GM11168 (cell line): Measurements from ENCODE around the gene KCNQ1OT1.

Experiments
- in situ Hi-C: fragments of 300-500 bp; cut with MboI; formaldehyde crosslinking; loops from one replicate; pipeline ENCODE4 v1.12.0; 2022; ENCODE audit warnings: low sequenced_read_pairs; ENCODE audit not compliant: unreplicated experiment

The KCNQ1OT1 gene

DNA sequence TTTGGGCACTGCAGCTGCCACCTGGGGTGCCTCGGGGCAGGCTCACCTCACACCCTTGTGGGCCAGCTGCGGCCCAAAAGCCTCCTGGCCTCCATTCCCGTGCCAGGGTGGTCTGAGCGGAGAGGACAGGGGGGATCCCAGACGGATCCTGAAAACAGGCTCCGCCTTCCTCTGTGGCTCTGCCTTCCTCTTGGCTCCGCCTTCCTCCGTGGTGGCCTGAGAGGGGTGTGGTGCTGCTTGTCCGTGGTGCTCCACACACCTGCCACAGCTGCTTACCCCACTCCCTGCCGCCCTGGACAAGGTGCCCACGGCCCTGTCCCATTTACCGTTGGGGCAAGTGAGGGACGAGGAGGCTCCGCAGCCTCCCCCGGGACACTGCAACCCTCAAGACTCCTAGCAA lies 23.2 kb upstream of the KCNQ1OT1 start:
- in situ Hi-C loops, result no loop called here

DNA sequence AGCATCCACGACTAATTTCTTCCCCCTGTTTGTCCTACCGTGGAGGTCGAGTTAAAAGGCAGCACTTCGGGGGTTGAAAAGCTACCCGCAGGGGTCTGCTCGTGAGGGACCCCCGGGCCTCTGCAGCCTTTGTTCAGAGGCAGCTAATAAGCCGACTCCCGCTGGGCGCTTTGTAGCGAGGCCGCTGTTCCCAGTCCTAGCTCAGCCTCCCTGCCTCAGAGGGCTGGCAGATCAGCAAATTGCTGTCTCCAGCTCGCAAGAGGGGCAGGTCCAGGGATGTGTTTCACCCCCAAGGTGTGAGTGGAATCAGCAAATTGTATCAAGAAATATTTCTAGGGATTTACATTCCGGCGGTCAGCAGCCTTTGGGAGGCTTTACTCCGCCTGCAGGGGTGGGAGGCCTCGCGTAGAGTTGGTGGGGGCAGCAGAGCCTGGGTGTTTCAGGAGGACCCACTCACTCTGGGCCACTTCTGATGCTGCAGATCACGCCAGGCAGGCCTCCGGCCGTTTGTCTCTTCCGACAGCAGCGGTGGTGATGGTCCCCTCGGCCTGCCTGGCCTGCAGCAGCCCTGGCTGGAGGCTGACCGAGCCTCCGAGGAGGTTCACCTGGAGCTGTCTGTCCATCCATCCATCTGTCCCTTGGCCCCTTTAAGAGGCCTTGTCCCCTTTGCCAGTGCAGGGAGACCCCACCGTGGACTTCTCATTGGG lies 21.6 kb upstream of the KCNQ1OT1 start:
- in situ Hi-C loops, result no loop called here

DNA sequence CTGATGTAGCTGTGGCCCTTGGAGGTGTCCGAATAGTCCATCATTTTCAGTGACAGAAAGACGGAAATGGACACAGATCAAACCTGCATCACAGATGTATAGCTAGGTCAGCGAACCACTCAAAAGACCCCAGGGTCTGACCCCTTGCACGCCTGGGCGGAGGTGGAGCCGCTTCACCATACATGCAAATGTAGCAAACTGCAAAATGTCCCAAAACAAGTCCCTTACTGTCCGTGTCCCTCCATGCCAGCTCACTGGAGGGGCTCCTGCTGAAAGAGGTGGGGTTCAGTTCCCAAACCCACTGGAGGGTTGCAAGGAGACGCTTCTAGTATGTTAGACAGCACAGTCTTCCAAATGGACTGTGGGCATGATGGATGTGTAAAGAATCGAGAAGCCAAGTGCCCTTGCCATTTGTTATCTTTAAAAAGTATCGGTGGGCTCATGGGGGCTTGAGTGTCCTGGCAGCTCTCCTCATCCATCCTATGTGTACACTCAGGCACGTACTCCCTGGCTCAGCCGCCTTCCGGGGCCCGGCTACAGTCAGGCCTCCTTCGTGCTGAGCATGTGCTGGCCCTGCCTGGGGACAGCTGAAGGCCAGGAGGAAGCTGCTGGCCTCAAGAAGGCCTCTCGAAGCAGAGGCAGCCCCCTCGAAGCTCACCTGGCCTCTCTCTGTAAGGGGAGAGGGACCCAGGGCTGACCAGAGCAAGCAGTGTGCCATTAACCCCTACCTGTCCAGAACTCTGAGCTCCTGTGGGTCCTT lies 20.2 kb upstream of the KCNQ1OT1 start:
- in situ Hi-C loops, result no loop called here

DNA sequence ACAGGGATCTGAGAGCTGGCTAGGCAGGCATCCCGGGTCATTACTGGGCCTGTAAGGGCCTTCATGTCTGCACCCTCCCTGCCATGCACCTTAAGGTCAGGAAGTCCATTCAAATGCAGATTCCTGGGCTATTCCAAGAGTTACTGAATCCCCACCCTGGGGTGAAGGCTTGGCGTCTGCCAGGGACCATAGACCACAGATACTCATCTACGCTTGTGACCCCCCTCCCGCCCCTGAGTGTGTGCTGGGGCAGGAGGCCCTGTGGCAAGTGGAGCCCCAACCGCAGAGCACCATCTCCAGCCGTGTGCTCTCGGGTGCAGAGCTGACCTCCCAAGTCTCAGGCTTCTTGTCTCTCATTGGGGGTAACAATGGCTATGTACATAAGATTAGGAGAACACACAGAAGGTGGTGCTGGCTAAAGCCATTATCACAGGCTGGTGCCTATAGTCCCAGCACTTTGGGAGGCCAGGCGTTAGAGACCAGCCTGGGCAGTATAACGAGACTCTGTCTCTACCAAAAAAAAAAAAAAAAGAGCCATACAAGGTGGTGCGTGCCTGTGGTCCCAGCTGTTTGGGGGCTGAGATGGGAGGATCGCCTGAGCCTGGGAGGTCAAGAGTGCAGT lies 19.1 kb upstream of the KCNQ1OT1 start:
- in situ Hi-C loops, result no loop called here

DNA sequence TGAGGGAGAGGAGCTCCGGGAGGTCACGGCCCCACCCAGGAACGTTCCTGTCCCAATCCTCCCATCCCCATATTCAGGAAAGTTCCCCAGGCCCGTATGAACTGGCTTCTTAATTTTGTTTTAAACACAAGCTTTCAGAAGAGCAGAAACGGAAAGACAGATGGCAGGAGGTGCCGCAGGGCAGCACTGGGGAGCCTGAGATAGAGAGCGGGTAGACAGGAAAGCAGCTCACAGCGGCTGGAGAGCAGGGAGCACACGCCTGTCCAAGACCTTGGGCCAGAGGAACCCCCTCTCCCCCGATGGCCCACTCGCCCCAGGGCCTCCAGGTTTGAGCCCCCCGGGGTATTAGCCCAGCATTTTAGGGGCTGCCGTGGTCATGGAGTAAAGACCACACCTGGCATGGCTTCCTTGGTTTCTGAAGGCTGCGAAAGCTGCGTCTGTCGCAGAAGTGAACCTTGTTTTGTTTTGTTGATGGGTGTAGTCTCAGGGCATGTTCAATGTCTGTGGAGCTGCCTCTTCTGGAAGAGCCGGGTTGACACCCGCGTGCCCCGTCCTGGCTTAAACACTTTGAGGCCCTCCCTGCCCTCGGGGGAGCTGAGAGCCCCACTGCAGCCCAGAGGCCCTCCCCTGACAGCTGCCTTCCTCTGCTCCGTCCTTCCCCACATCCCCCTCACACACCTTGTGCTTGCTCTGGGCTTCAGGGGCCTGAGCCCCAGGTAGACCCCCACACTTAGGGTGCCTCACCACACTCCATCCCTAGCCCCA lies 17.9 kb upstream of the KCNQ1OT1 start:
- in situ Hi-C loops, result no loop called here

DNA sequence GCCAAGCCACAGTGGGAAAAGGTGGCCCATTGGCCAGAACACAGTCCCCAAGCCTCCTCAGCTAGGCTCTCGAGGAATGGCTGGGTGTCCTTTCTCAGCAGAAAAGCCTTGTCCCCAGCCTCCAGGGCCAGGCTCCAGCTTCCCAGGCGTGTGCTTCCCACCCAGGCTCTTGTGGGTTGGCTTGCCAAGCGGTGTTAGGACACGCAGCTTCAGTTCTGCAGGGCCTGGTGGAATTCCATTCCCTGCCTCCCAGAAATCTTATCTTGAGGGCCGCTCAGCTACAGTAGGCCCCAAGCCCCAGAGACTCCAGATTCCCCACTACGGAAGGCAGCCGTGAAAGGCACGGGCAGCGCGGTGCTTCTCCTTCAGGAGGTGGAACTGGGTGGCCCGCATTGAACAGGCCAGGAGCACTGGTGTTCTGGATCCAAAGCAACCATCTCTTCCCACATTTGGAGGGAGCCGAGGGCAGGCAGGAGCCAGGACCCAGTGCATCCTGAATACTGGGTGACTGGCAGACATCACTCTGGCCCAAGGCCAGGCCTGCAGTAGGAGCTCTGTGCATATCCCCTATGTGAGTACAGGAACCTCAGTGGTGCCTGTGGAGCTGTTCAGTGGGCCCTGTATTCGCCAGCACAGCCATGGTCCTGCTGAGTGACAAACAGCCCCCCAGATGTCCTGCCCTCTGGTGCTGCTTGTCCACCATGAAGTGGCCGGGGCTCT lies 16.7 kb upstream of the KCNQ1OT1 start:
- in situ Hi-C loops, result no loop called here

DNA sequence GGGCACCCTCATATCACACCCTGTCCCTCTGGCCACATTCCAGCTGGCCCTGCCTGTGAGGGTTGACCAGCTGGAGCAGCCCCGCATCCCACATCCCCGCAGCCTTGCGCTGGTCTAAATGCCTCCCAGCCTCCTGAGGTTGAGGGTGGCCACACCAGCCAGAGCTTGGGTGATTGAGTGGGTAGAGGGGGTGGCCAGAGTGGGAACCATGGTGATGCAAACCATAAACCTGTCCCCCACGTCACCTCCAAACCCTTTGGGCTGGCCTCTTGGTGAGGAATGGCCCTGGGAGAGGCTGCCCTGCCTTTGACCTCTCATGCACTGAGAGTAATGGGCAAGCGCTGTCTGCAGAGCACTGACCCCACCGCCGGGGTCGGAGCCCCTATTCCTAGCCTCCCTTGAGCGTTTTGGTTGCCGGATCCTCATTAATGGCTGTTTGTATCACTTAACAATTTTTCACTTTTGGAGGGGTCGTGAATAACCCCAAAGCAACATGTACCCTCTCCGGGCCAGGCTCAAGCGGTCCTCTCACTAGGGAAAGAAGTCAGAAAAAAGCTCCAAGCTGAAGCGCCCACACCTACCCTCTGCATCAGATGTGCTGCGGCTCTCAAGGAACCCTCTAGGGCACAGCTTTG lies 16.0 kb upstream of the KCNQ1OT1 start:
- in situ Hi-C loops, result no loop called here

DNA sequence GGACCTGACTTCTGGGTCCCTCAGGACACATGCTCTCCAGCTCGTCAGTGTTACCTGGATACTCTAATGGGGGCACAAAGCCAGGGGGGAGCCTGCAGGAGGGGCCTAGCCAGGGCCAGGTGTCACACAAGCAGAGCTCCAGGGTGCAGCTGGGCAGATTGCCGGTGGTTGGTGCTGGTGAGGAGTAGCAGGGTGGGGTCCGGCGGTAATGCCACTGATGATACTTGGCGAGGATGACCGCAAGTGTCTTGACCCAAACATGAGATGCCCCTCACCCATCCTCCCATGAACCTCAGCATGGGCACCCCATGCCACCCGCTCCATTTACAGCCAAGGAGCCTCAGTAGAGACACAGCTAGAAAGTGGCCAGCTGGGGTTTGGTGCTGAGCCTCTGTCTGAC lies 15.1 kb upstream of the KCNQ1OT1 start:
- in situ Hi-C loops, result no loop called here

DNA sequence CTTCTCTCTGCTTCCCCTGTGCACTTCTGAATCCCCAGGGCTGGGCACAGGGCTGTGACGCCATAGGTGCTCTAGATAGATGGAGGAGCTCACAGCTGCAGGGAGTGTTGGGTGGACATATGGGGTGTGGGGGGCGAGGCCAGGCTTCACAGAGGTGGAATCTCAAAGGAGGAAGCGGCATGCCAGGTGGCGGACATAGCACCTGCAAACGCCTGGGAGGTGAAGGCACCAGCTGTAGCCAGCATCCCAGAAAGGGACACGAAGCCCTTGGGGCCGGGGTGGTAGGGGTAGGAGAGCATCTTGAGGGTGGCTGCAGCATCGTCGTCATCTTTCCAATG lies 14.6 kb upstream of the KCNQ1OT1 start:
- in situ Hi-C loops, result no loop called here

DNA sequence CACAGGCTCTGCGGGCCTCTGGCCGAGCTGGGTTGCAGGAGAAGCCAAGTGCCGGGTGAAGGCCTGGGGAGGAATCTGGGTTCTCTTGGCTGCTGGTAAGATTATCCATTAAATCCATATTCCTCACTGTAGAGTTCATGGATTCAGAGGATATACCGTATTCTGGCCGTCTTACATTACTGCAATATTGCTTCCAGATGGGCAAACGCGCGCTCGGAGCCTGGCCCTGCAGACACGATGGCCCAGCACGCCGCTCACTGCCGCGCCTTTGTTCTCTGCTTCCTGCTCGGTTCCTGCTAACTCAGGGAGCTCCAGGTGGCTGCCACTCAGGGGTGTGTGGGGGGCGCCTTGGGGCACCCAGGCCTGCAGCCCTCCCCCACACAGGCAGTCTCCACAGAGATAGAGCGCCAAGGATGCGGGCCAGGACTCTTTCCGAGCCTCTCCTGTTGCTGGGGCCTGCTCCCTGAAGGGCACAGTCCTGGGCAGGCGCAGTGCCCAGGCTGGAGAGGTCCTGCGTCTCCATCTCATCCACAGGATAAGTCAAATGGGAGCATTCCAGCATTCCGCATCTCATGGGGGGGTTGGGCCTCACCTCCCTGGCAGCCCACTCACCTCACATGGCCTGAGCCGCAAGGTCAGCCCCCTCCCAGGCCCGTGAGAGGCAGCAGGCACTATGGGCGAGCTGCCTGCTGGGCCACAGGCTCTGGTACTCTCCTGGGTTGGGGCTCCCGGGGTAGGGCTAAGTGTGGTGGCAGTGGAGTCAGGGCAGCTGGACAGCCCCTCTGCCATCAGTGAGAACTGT lies 14.1 kb upstream of the KCNQ1OT1 start:
- in situ Hi-C loops, result no loop called here

DNA sequence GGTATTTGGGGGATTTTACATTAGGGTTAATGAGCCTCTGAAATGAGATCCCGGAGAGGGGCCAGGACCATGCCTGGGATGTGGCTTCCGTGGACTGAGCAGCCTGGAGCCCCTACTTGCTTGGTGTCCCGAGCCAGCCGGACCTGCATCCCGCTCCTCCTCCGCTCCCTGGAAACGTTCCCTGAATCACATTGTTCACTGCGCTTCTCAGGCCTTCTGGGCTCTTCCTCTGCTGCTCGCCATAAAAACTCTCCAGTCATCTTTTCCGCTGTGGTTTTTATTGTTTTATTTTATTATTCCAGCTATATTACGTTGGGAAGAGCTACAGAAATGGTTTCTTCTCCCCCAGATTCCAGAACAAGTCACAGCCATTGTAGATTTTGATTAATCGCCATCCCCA lies 13.3 kb upstream of the KCNQ1OT1 start:
- in situ Hi-C loops, result no loop called here

DNA sequence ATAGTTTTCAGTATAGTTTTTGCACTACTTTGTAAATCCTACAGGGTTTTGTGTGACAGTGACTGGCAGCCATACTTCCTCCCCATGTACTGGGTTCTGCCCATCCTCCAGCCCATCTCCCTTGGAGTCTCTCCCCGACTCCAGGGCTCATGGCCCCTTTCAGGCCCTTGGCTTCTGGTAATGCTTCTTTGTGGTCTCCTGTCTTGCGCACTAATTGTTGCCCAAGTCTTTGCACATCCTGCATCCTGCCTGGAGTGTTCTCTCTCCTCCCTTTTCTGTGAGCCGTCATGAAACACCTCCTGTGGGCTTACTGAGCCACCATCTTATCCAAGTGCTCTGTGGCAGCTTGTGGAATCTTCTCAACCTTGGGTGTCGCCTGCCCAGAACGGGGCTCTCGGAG lies 11.4 kb upstream of the KCNQ1OT1 start:
- in situ Hi-C loops, result no loop called here

DNA sequence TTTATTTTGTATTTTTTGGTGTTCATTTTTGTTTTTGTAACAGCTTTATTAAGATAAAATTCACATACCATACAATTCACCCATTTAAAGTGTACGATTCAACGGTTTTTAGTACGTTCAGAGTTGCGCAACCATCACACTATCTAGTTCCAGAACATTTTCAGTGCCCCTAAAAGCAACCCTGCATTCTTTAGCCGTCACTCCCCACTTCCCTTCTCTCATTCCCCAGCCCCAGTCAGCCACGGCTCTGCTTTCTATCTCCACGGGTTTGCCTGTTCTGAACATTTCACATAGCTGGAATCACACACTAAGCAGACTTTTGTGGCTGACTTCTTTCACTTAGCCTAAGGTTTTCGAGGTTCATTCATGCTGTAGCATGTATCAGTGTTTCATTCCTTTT lies 9.6 kb upstream of the KCNQ1OT1 start:
- in situ Hi-C loops, result no loop called here

DNA sequence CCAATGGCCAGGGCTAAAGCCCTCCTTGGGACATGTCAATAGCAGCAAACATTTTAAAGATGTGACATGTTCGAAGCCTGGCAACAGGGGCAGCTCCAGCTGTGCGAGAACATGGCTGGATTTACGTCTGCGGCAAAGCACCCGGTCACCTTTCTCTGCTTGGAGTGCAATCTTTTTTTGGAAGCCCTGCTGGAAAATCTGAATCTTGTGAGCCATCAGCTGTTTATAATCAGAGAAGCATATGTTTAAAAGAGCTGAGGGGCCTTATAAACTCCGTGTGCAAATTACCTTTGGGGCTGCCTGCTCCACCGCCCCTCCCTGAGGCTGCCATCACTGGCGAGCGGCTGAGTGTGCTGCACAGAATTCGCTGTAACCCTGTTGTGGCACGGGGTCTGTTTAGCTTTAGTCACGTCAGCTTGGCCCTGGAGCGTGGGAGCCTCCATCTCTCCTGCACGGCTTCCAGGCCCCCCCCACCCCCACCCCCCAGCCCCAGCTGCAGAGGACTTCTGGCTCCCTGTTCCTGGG lies 9.0 kb upstream of the KCNQ1OT1 start:
- in situ Hi-C loops, result no loop called here

DNA sequence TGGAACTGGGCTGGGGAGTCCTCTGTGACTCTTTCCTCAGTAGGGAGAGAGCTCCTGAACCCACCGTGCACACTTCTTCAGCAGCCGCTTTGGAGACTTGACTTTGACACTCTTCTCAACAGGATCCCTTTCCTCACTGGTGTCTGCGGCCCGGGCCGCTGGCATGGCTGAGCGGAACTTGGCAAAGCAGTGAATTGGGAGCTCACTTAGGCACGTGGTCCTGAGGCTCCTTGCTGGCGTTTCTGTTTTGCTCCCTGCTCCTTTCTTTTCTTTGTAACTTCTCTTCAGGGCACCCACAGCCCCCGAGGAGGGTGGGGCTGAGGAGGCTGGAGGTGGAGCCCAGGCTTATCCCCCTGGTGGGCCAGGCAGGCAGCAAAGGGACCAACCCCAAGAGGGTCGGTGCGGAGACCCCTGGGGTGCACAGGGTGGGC lies 8.4 kb upstream of the KCNQ1OT1 start:
- in situ Hi-C loops, result no loop called here

DNA sequence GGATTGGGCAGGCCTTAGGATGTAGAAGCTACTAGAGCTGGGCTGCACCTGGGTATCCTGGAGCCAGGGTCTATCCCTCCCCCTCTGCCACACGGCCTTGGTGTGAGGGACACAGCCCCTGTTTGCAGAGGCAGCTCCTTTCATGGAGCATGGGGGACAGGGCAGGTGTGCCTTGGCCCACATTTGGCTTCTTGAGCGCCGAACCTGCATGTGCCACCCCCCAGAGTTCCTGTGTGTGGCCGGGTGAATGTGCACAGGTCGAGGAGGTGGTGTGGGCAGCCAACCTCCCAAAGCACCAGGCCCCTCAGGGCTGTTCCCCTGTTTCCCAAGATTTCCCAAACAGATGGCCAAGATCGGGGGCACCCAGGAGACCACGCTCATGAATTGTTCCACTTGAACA lies 7.9 kb upstream of the KCNQ1OT1 start:
- in situ Hi-C loops, result no loop called here

DNA sequence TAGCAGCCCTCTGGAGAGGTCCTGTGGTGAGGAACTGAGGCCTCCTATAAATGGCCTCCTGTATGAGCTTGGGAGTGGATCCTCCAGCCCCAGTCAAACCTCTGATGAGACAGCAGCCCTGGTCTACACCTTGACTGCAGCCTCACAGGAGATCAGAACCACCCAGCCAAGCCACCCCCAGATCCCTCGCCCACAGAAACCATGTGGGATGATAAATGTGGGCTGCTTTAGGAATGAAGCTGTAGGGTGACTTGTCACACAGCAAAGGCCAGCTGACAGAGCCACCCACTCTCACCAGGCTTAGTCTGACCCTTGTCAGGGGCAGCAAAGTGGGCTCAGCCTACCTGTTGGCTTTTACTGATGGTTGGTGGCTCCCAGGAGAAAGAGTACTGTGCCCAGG lies 6.5 kb upstream of the KCNQ1OT1 start:
- in situ Hi-C loops, result no loop called here

DNA sequence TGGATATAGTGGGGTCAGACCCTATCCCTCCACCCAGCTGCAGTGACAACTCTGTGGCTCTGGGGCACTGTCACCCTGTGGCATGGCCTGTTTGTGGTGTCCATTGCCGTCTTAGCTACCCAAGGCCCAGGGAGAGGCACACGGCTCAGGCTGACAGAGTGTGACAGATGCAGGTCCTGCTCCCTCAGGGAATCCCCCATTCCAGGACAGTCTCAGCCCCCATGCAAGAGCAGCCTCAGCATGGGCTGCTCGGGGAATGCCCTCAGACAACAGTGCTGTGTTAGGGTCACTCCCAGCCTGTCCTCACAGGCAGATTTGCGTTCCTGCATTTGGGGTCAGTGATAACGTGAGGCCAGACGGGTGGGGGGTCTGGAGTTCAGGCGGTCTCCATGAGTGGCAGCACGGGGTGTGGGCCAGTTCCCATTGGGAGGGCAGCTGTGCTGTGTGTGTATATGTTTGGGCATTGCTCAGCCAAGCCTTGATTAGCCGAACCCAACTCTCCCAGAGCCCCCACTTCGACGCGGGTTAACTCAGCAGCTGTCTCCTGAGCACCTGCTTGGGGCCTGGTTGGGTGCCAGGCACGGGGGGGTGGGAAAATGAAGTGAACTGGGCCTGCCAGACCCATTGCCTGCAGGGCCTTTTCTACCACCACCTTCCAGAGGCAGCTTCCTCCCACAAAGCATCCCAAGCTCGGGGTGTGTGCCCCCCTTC lies 5.3 kb upstream of the KCNQ1OT1 start:
- in situ Hi-C loops, result no loop called here
